Measurements from ENCODE around the gene GALK2.
"Not testable (repeated sequence)": the region's sequence is repeated elsewhere in the genome, so short reads cannot be mapped to it uniquely, and the experiment has no call there.

The GALK2 gene

GRCh38 chr15:49225572-49226281 lies 55.7 kb downstream of the GALK2 start:
- DNase-seq: no peak

- DNase-seq: no peak
These were observed 57.6 kb downstream of the GALK2 start for GRCh38 chr15:49227602-49228001.

- no peak for DNase-seq
These were observed 59.9 kb downstream of the GALK2 start for GRCh38 chr15:49229922-49230321.

- no peak for DNase-seq
These were observed 62.3 kb downstream of the GALK2 start for GRCh38 chr15:49232236-49232806.

GRCh38 chr15:49235446-49236124 lies 65.5 kb downstream of the GALK2 start:
- peak; percentile 69 for DNase-seq

- DNase-seq: no peak
These were observed 66.8 kb downstream of the GALK2 start for GRCh38 chr15:49236869-49237268.

GRCh38 chr15:49238342-49238741 lies 68.3 kb downstream of the GALK2 start:
- DNase-seq: peak; percentile 56

GRCh38 chr15:49239105-49239504 lies 69.1 kb downstream of the GALK2 start:
- no peak for DNase-seq

GRCh38 chr15:49242820-49243219 lies 72.8 kb downstream of the GALK2 start:
- DNase-seq: no peak

GRCh38 chr15:49247556-49248110 lies 77.6 kb downstream of the GALK2 start:
- DNase-seq: no peak

GRCh38 chr15:49248291-49248690 lies 78.2 kb downstream of the GALK2 start:
- DNase-seq: no peak

- DNase-seq: no peak
These were observed 86.1 kb downstream of the GALK2 start for GRCh38 chr15:49255966-49256759.

GRCh38 chr15:49265117-49265516 lies 95.1 kb downstream of the GALK2 start:
- DNase-seq: not testable (repeated sequence)

- no peak for DNase-seq
These were observed 95.9 kb downstream of the GALK2 start for GRCh38 chr15:49265911-49266310.

GRCh38 chr15:49270541-49271421 lies 100.7 kb downstream of the GALK2 start:
- peak; percentile 60 for DNase-seq

- no peak for DNase-seq
These were observed 103.8 kb downstream of the GALK2 start for GRCh38 chr15:49273734-49274318.

- DNase-seq: no peak
These were observed 108.7 kb downstream of the GALK2 start for GRCh38 chr15:49278751-49279150.

GRCh38 chr15:49279521-49280456 lies 109.7 kb downstream of the GALK2 start:
- DNase-seq: no peak

- peak; percentile 29 for DNase-seq
These were observed 112.3 kb downstream of the GALK2 start for GRCh38 chr15:49282366-49282765.

GRCh38 chr15:49286649-49287404 lies 116.8 kb downstream of the GALK2 start:
- no peak for DNase-seq
